Upper lobe of left lung (tissue), 6 donors: Measurements from ENCODE around the gene GDF2. TPM values are rescaled to one million over a fixed set of nuclear protein-coding genes. Genes with fewer than 3 reads are reported as not detected.

Experiments used
- ATAC-seq, 2 donors: fragments of 200-7000 bp; cut with Tn5 transposase; one replicate each; pipeline ENCODE4 v1.9.1; 2022; ENCODE audit warnings: mild to moderate bottlenecking in 2 of 2, moderate library complexity in 2 of 2; ENCODE audit not compliant: low FRiP score in 2 of 2
- DNase-seq, 2 donors: peaks; one replicate each; pipeline ENCODE4 v3.0.0-alpha.2; 2019 to 2020
- H3K27ac ChIP-seq, 4 donors: fragments of 200-600 bp; sonication (generic); one replicate each; pipeline ENCODE4 v1.5.1; 2016 to 2019
- H3K27me3 ChIP-seq, 4 donors: fragments of 200-600 bp; sonication (generic); one replicate each; pipeline ENCODE4 v1.5.1; 2017 to 2019
- H3K36me3 ChIP-seq, 4 donors: fragments of 200-600 bp; sonication (generic); one replicate each; pipeline ENCODE4 v1.5.1; 2016 to 2019
- H3K4me1 ChIP-seq, 4 donors: fragments of 200-600 bp; sonication (generic); one replicate each; pipeline ENCODE4 v1.5.1; 2018 to 2019
- H3K4me3 ChIP-seq, 4 donors: fragments of 200-600 bp; sonication (generic); one replicate each; pipeline ENCODE4 v1.5.1; 2017 to 2019; ENCODE audit warnings: mild to moderate bottlenecking in 2 of 4, moderate library complexity in 1 of 4
- H3K9me3 ChIP-seq, 4 donors: fragments of 200-600 bp; sonication (generic); one replicate each; pipeline ENCODE4 v1.5.1; 2018 to 2019
- EP300 ChIP-seq, 4 donors: sonication (generic); formaldehyde crosslinking; IDR thresholded peaks; one replicate each; pipeline ENCODE4 v1.5.1; 2017; ENCODE audit warnings: antibody characterized with exemption in 4 of 4, control low read depth in 2 of 4
- POLR2A ChIP-seq, 4 donors: fragments of 450-650 bp; IDR thresholded peaks; one replicate each; pipeline ENCODE4 v1.5.1; 2016 to 2017; ENCODE audit warnings: antibody characterized with exemption in 4 of 4, mild to moderate bottlenecking in 2 of 4
- POLR2AphosphoS5 ChIP-seq, 2 donors: sonication (generic); formaldehyde crosslinking; IDR thresholded peaks; one replicate each; pipeline ENCODE4 v1.5.1; 2017; ENCODE audit warnings: antibody characterized with exemption in 2 of 2
- WGBS, 2 donors: methylation state at CpG; one replicate each; pipeline ENCODE4 v1.1.5; 2017 to 2018; 5-methylcytosine and 5-hydroxymethylcytosine counted together
- total RNA-seq, 6 donors: library from RNA; depleted of rRNA in 4 of 6; stranded (reverse); fragments of >200 nt in 4 of 6; gene quantifications; one replicate each; pipeline versions ENCODE4 v1.1.0 to v1.2.1, GENCODE V29; 2016 to 2021
- TF ChIP-seq, protein P1 (sequence below), 6 experiments: fragments of 450-650 bp in 4 of 6; fragments of 200-600 bp in 2 of 6; sonication (generic) in 2 of 6; IDR thresholded peaks; one replicate each; pipeline ENCODE4 v1.5.1; 2016 to 2019; ENCODE audit warnings: antibody characterized with exemption in 6 of 6
- donor health status: DM: no; HTN: no; CAD: no; lungs with moderate emphysema.
- donor health status: DM: no; HTN: yes; CAD: no; lungs with severe emphysema.

The GDF2 gene
- total RNA-seq, 6 donors from 2014 or later: not detected

DNA sequence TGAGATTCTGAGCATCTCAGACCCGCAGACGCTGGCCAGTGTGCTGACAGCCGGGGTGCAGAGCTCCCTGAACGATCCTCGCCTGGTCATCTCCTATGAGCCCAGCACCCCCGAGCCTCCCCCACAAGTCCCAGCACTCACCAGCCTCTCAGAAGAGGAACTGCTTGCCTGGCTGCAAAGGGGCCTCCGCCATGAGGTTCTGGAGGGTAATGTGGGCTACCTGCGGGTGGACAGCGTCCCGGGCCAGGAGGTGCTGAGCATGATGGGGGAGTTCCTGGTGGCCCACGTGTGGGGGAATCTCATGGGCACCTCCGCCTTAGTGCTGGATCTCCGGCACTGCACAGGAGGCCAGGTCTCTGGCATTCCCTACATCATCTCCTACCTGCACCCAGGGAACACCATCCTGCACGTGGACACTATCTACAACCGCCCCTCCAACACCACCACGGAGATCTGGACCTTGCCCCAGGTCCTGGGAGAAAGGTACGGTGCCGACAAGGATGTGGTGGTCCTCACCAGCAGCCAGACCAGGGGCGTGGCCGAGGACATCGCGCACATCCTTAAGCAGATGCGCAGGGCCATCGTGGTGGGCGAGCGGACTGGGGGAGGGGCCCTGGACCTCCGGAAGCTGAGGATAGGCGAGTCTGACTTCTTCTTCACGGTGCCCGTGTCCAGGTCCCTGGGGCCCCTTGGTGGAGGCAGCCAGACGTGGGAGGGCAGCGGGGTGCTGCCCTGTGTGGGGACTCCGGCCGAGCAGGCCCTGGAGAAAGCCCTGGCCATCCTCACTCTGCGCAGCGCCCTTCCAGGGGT is 26.6 kb downstream of the GDF2 start:
- TF ChIP-seq, protein P1, sequence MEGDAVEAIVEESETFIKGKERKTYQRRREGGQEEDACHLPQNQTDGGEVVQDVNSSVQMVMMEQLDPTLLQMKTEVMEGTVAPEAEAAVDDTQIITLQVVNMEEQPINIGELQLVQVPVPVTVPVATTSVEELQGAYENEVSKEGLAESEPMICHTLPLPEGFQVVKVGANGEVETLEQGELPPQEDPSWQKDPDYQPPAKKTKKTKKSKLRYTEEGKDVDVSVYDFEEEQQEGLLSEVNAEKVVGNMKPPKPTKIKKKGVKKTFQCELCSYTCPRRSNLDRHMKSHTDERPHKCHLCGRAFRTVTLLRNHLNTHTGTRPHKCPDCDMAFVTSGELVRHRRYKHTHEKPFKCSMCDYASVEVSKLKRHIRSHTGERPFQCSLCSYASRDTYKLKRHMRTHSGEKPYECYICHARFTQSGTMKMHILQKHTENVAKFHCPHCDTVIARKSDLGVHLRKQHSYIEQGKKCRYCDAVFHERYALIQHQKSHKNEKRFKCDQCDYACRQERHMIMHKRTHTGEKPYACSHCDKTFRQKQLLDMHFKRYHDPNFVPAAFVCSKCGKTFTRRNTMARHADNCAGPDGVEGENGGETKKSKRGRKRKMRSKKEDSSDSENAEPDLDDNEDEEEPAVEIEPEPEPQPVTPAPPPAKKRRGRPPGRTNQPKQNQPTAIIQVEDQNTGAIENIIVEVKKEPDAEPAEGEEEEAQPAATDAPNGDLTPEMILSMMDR (IDR thresholded peaks at IDR 0.05): no peak
- TF ChIP-seq EP300 (IDR thresholded peaks at IDR 0.05) (no peak), POLR2A (IDR thresholded peaks at IDR 0.05) (no peak), POLR2AphosphoS5 (IDR thresholded peaks at IDR 0.05) (no peak)
- Histone ChIP-seq H3K4me1 (peaks cover 0 to 5% (median 2%) of the 10 kb centered on the region in 4 donors), H3K27me3 (no peaks in the 10 kb centered on the region), H3K36me3 (no peaks in the 10 kb centered on the region), H3K9me3 (no peaks in the 10 kb centered on the region), H3K4me3 (no peak overlapping the region), H3K27ac (no peak overlapping the region)
- WGBS, 2 donors: 74 to 87% methylated on average over 10 to 21 of the region's 36 CpGs
- ATAC-seq: no peak
- DNase-seq: no peak

GRCh38 chr10:47349516-47349915 is 27.3 kb downstream of the GDF2 start:
- Histone ChIP-seq H3K9me3 (no peaks in the 10 kb centered on the region), H3K36me3 (no peaks in the 10 kb centered on the region), H3K27ac (no peak overlapping the region), H3K27me3 (no peaks in the 10 kb centered on the region), H3K4me3 (no peak overlapping the region), H3K4me1 (peaks cover 0 to 5% (median 2%) of the 10 kb centered on the region in 4 donors)
- ATAC-seq: no peak
- TF ChIP-seq EP300 (IDR thresholded peaks at IDR 0.05) (no peak), POLR2A (IDR thresholded peaks at IDR 0.05) (no peak), POLR2AphosphoS5 (IDR thresholded peaks at IDR 0.05) (no peak)
- TF ChIP-seq, protein P1 (IDR thresholded peaks at IDR 0.05): no peak
- DNase-seq: no peak
- WGBS, 2 donors: 81 to 95% methylated on average over 7 to 21 of the region's 22 CpGs

- Histone ChIP-seq H3K27me3 (no peaks in the 10 kb centered on the region), H3K9me3 (no peaks in the 10 kb centered on the region), H3K4me1 (peaks cover 0 to 5% (median 2%) of the 10 kb centered on the region in 4 donors), H3K36me3 (no peaks in the 10 kb centered on the region), H3K27ac (no peak overlapping the region), H3K4me3 (no peak overlapping the region)
- DNase-seq (peak in 1 of 2 donors; percentile 81), ATAC-seq (no peak)
- no peak for TF ChIP-seq EP300 (IDR thresholded peaks at IDR 0.05)
- no peak for TF ChIP-seq POLR2AphosphoS5 (IDR thresholded peaks at IDR 0.05)
- TF ChIP-seq, protein P1 (IDR thresholded peaks at IDR 0.05): no peak
- no peak for TF ChIP-seq POLR2A (IDR thresholded peaks at IDR 0.05)
- 95 to 98% methylated on average over 15 to 26 of the region's 31 CpGs for WGBS, 2 donors
Observed at GRCh38 chr10:47349941-47350371, 27.7 kb downstream of the GDF2 start.

DNA sequence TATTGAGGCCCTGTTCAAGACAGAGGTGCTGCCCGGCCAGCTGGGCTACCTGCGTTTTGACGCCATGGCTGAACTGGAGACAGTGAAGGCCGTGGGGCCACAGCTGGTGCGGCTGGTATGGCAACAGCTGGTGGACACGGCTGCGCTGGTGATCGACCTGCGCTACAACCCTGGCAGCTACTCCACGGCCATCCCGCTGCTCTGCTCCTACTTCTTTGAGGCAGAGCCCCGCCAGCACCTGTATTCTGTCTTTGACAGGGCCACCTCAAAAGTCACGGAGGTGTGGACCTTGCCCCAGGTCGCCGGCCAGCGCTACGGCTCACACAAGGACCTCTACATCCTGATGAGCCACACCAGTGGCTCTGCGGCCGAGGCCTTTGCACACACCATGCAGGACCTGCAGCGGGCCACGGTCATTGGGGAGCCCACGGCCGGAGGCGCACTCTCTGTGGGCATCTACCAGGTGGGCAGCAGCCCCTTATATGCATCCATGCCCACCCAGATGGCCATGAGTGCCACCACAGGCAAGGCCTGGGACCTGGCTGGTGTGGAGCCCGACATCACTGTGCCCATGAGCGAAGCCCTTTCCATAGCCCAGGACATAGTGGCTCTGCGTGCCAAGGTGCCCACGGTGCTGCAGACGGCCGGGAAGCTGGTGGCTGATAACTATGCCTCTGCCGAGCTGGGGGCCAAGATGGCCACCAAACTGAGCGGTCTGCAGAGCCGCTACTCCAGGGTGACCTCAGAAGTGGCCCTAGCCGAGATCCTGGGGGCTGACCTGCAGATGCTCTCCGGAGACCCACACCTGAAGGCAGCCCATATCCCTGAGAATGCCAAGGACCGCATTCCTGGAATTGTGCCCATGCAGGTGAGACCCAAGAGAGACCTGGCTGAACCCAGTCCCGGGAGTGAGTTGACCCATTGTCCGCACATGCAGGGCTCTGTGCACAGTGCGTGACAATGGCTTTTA is 28.7 kb downstream of the GDF2 start:
- WGBS, 2 donors: 92 to 93% methylated on average over 21 to 32 of the region's 39 CpGs
- Histone ChIP-seq H3K4me3 (no peak overlapping the region), H3K36me3 (no peaks in the 10 kb centered on the region), H3K9me3 (no peaks in the 10 kb centered on the region), H3K27me3 (no peaks in the 10 kb centered on the region), H3K27ac (no peak overlapping the region), H3K4me1 (peaks cover 0 to 5% (median 2%) of the 10 kb centered on the region in 4 donors)
- no peak for ATAC-seq
- DNase-seq: peak in 1 of 2 donors; percentile 77
- no peak for TF ChIP-seq POLR2AphosphoS5 (IDR thresholded peaks at IDR 0.05)
- TF ChIP-seq, protein P1 (IDR thresholded peaks at IDR 0.05): no peak
- TF ChIP-seq POLR2A (IDR thresholded peaks at IDR 0.05): no peak
- TF ChIP-seq EP300 (IDR thresholded peaks at IDR 0.05): no peak
